ENCODE results near the gene P3H2.

DNA sequence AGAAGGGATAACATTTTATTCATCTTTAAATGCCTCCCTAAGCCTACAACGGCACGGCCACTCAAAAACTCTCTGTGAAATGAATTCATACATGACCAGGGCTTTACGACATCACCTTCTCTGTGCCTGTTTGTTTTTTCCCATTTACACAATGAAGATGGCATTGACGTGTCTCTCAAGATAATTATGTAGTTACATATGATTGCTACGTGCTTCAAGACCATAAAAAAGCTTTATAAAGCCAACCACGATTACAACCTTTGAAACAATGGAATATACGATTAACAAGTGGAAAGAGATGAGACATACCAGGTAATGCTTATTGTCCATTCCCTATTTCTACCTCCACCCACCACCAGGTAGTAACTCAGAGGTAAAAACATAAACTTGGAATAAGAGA, 168.4 kb downstream of the P3H2 start:
- TF ChIP-seq, protein P1, sequence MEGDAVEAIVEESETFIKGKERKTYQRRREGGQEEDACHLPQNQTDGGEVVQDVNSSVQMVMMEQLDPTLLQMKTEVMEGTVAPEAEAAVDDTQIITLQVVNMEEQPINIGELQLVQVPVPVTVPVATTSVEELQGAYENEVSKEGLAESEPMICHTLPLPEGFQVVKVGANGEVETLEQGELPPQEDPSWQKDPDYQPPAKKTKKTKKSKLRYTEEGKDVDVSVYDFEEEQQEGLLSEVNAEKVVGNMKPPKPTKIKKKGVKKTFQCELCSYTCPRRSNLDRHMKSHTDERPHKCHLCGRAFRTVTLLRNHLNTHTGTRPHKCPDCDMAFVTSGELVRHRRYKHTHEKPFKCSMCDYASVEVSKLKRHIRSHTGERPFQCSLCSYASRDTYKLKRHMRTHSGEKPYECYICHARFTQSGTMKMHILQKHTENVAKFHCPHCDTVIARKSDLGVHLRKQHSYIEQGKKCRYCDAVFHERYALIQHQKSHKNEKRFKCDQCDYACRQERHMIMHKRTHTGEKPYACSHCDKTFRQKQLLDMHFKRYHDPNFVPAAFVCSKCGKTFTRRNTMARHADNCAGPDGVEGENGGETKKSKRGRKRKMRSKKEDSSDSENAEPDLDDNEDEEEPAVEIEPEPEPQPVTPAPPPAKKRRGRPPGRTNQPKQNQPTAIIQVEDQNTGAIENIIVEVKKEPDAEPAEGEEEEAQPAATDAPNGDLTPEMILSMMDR (IDR thresholded peaks at IDR 0.05 in 4 of 5, conservative IDR thresholded peaks at IDR 0.05 in 1 of 5), result no peak
- TF ChIP-seq POLR2A (IDR thresholded peaks at IDR 0.05), result no peak

All from gastrocnemius medialis (tissue), 4 donors.